Activated T-cell treated with anti-CD3 and anti-CD28 coated beads, Interleukin-2, amount 50 U/mL, for 72 hours (primary cell): ENCODE measurements around the gene ZNF577. TPM values are rescaled to one million over a fixed set of nuclear protein-coding genes. Genes with fewer than 3 reads are reported as not detected.

Source experiments
- ATAC-seq, 2 donors: fragments of 150-1000 bp; cut with Tn5 transposase; replicated peaks in 1 of 2; 2 replicates each; pipeline ENCODE4 v1.10.0; 2021; ENCODE audit warnings: moderate library complexity in 2 of 2, mild to moderate bottlenecking in 1 of 2
- DNase-seq, 2 donors: peaks; one replicate each; pipeline ENCODE4 v3.0.0; 2021 to 2022; ENCODE audit warnings: mixed read lengths in 1 of 2
- H3K27ac Mint-ChIP-seq: one replicate; pipeline ENCODE4 v1.8.0; 2022; ENCODE audit warnings: mild to moderate bottlenecking, moderate library complexity, mixed read lengths
- H3K27me3 Mint-ChIP-seq: one replicate; pipeline ENCODE4 v1.8.0; 2022; ENCODE audit warnings: low read depth, mixed read lengths
- H3K36me3 Mint-ChIP-seq, 2 donors: one replicate each; pipeline ENCODE4 v1.8.0; 2022; ENCODE audit warnings: mixed read lengths in 2 of 2, mild to moderate bottlenecking in 1 of 2; ENCODE audit not compliant: insufficient read depth in 2 of 2
- H3K4me1 Mint-ChIP-seq: one replicate; pipeline ENCODE4 v1.8.0; 2022; ENCODE audit warnings: low read depth, mixed read lengths
- H3K4me3 Mint-ChIP-seq, 2 donors: one replicate each; pipeline ENCODE4 v1.8.0; 2022; ENCODE audit warnings: mild to moderate bottlenecking in 2 of 2, mixed read lengths in 2 of 2, moderate library complexity in 2 of 2
- H3K9me3 Mint-ChIP-seq, 2 donors: one replicate each; pipeline ENCODE4 v1.8.0; 2022; ENCODE audit warnings: mixed read lengths in 2 of 2
- total RNA-seq, 2 donors: library from RNA; stranded (reverse); gene quantifications; one replicate each; pipeline ENCODE4 v1.2.3, GENCODE V29; 2022

ZNF577 gene
- total RNA-seq, 2 donors from 2014 or later = 9.4 to 11.0 TPM

DNA sequence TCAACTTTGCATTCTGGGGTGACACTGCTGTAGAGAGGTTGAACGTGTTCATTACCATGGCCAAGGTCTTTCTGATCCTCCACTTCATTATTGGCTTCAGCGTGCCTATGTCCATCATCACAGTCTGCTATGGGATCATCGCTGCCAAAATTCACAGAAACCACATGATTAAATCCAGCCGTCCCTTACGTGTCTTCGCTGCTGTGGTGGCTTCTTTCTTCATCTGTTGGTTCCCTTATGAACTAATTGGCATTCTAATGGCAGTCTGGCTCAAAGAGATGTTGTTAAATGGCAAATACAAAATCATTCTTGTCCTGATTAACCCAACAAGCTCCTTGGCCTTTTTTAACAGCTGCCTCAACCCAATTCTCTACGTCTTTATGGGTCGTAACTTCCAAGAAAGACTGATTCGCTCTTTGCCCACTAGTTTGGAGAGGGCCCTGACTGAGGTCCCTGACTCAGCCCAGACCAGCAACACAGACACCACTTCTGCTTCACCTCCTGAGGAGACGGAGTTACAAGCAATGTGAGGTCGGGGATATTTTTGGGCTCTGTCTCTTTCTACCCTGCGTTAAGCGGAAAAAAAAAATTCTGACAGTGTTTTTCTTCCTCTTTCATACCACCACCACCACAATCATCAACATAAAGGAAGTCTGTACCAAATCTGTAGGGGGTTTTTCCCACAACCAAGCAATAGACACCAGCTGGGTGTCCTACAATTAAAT, 63.3 kb downstream of the ZNF577 start:
- no peaks in the 10 kb centered on the region for H3K27me3 Mint-ChIP-seq
- DNase-seq (no peak), ATAC-seq (no peak)
- H3K27ac Mint-ChIP-seq = no peak overlapping the region
- no peaks in the 10 kb centered on the region for H3K4me1 Mint-ChIP-seq
- H3K4me3 Mint-ChIP-seq = no peak overlapping the region
- peaks cover 12% of the 10 kb centered on the region in 2 donors for H3K36me3 Mint-ChIP-seq
- H3K9me3 Mint-ChIP-seq = peaks cover 25 to 26% of the 10 kb centered on the region in 2 donors

DNA sequence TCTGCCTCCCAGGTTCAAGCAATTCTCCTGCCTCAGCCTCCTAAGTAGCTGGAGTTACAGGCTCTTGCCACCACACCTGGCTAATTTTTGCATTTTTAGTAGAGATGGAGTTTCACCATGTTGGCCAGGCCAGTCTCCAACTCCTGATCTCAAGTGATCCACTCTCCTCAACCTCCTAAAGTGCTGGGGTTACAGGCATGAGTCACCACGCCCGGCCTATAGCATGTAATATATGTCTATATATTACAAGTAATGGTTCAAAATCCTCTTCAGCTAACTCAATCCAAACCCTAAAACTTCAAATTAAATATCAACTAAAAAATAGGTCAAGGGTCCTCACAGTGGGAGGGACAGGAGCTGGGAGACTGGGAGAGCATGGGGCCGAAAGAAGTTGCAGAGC, 64.8 kb downstream of the ZNF577 start:
- H3K27ac Mint-ChIP-seq = no peak overlapping the region
- H3K27me3 Mint-ChIP-seq = no peaks in the 10 kb centered on the region
- H3K36me3 Mint-ChIP-seq = peaks cover 10 to 15% of the 10 kb centered on the region in 2 donors
- no peaks in the 10 kb centered on the region for H3K4me1 Mint-ChIP-seq
- ATAC-seq (no peak), DNase-seq (no peak)
- no peak overlapping the region for H3K4me3 Mint-ChIP-seq
- peaks cover 26 to 32% of the 10 kb centered on the region in 2 donors for H3K9me3 Mint-ChIP-seq

DNA sequence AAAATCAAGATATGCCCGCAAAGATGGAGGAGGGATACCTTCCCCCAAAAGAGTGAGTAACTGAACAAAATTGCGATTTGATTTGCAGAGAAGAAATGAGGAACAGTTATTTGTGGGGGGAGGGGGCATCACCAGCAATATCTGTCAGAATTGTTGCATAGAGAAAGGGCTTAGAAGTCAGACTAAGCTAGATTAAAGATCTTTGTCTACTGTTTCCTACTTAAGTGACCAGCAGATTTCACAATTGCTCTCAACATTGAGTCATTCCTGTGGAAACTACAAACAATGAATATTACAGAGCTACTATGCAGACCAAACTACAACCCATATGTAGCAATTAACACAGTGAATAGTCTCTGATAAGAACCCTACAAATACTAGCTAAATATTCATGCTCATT, 65.4 kb downstream of the ZNF577 start:
- H3K4me3 Mint-ChIP-seq = no peak overlapping the region
- no peaks in the 10 kb centered on the region for H3K27me3 Mint-ChIP-seq
- peaks cover 23 to 31% of the 10 kb centered on the region in 2 donors for H3K9me3 Mint-ChIP-seq
- no peak overlapping the region for H3K27ac Mint-ChIP-seq
- ATAC-seq (no peak), DNase-seq (no peak)
- H3K36me3 Mint-ChIP-seq = peaks cover 10 to 12% of the 10 kb centered on the region in 2 donors
- no peaks in the 10 kb centered on the region for H3K4me1 Mint-ChIP-seq

DNA sequence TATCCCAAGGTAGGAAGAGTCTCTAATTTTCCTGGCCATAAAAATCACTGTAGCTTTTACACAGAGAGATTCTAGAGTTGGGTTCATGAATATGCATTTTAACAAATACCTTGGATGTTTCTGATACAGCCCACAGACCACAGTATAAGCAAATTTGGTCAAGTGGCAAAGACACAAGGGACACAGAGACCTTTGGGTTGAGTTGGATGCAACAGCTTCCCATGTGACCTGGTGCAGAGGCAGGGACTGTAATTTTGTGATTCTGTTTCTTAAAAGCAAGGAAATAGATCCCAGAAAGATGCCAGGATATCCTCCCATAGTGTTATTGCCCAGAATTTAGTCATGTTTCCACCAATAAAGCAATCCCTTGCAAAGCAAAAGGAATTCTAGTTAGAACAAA, 65.8 kb downstream of the ZNF577 start:
- Mint-ChIP-seq H3K9me3 (peaks cover 25 to 34% of the 10 kb centered on the region in 2 donors), H3K27me3 (no peaks in the 10 kb centered on the region), H3K4me3 (no peak overlapping the region), H3K36me3 (peaks cover 12% of the 10 kb centered on the region in 2 donors), H3K4me1 (no peaks in the 10 kb centered on the region), H3K27ac (no peak overlapping the region)
- ATAC-seq (no peak), DNase-seq (no peak)

DNA sequence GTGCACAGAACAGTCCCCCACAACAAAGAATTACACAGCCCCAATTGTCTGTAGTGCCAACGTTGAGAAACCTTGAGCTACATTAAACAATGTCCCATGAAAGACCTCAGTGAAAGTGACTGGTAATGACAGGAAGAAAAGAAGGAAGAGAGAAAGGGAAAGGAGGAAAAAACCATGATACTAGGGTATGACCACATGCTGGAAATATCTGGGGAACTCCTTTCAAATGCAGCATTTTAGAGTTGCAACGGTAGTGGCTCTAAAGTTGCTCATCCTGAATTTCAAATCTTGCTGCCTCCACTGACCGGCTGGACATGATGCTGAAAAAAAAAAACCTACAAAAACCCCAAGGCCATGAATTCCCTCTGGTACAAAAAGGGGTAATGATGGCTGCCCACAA, 66.3 kb downstream of the ZNF577 start:
- peaks cover 12% of the 10 kb centered on the region in 2 donors for H3K36me3 Mint-ChIP-seq
- no peaks in the 10 kb centered on the region for H3K4me1 Mint-ChIP-seq
- no peaks in the 10 kb centered on the region for H3K27me3 Mint-ChIP-seq
- no peak overlapping the region for H3K27ac Mint-ChIP-seq
- peaks cover 22 to 31% of the 10 kb centered on the region in 2 donors for H3K9me3 Mint-ChIP-seq
- DNase-seq (no peak), ATAC-seq (no peak)
- H3K4me3 Mint-ChIP-seq = no peak overlapping the region

Other genes starting within 250 kb of the ZNF577 start
- under 1 TPM in 1 of 2 donors, not detected in 1; 0.38 TPM for gene SIGLEC14, start 241.1 kb downstream of the ZNF577 start, total RNA-seq
- 1 to 10 TPM; 3.6 to 7.5 TPM for gene SPACA6, start 194.6 kb downstream of the ZNF577 start, total RNA-seq
- gene HAS1, start 164.0 kb downstream of the ZNF577 start, total RNA-seq = not detected
- not detected for gene FPR1, start 136.1 kb downstream of the ZNF577 start, total RNA-seq
- not detected for gene FPR2, start 126.8 kb downstream of the ZNF577 start, total RNA-seq
- not detected for gene FPR3, start 92.8 kb downstream of the ZNF577 start, total RNA-seq
- gene ZNF649, start 17.1 kb upstream of the ZNF577 start, total RNA-seq = 10 to 100 TPM; 11.0 to 17.8 TPM
- 1 to 10 TPM; 4.2 to 4.3 TPM for gene ZNF613, start 39.5 kb upstream of the ZNF577 start, total RNA-seq
- 10 to 100 TPM; 10.9 to 15.6 TPM for gene ZNF350, start 98.9 kb upstream of the ZNF577 start, total RNA-seq
- gene ZNF615, start 120.3 kb upstream of the ZNF577 start, total RNA-seq = 10 to 100 TPM; 10.2 to 11.8 TPM
- 10 to 100 TPM; 11.5 TPM for gene ZNF614, start 140.4 kb upstream of the ZNF577 start, total RNA-seq
- gene ZNF432, start 160.9 kb upstream of the ZNF577 start, total RNA-seq = 10 to 100 TPM; 13.1 to 14.3 TPM
- 10 to 100 TPM; 18.4 to 20.8 TPM for gene ZNF841, start 207.8 kb upstream of the ZNF577 start, total RNA-seq